Mesendoderm (in vitro differentiated cells): ENCODE measurements around the gene FGF18.
A peak's percentile ranks its signal among the peaks of the same experiment; 100 is the strongest.

Source experiments
- DNase-seq: peaks from one replicate; pipeline ENCODE4 v3.0.0; 2013
- H2AK5ac ChIP-seq: 2 replicates; pipeline ENCODE4 v1.6.1; 2013; ENCODE audit warnings: low read length, inconsistent platforms
- H2BK120ac ChIP-seq: 2 replicates; pipeline ENCODE4 v1.6.1; 2013; ENCODE audit warnings: low read depth, mild to moderate bottlenecking, low read length, moderate library complexity, mixed read lengths
- H2BK15ac ChIP-seq: replicated peaks from 2 replicates; pipeline ENCODE4 v1.6.1; 2013; ENCODE audit warnings: low read depth, mild to moderate bottlenecking, moderate library complexity
- H2BK5ac ChIP-seq: 2 replicates; pipeline ENCODE4 v1.6.1; 2013; ENCODE audit warnings: low read length, inconsistent platforms
- H3K18ac ChIP-seq: 2 replicates; pipeline ENCODE4 v1.6.1; 2013; ENCODE audit warnings: mild to moderate bottlenecking, low read length, mixed read lengths
- H3K23ac ChIP-seq: one replicate; pipeline ENCODE4 v1.6.1; 2013; ENCODE audit warnings: low read length
- H3K27ac ChIP-seq: 2 replicates; pipeline ENCODE4 v1.5.1; 2013; ENCODE audit warnings: low read depth, mild to moderate bottlenecking, inconsistent platforms, low read length, moderate library complexity
- H3K27me3 ChIP-seq: 2 replicates; pipeline ENCODE4 v1.6.1; 2013; ENCODE audit warnings: low read length, control low read depth, mild to moderate bottlenecking, inconsistent platforms; ENCODE audit not compliant: insufficient read depth, poor library complexity
- H3K36me3 ChIP-seq: 2 replicates; pipeline ENCODE4 v1.6.1; 2013; ENCODE audit warnings: low read length, inconsistent platforms; ENCODE audit not compliant: control insufficient read depth, insufficient read depth
- H3K4ac ChIP-seq: one replicate; pipeline ENCODE4 v1.6.1; 2013; ENCODE audit warnings: low read depth, mild to moderate bottlenecking, low read length, moderate library complexity
- H3K4me1 ChIP-seq: 2 replicates; pipeline ENCODE4 v1.6.1; 2013; ENCODE audit warnings: low read depth, low read length, inconsistent platforms; ENCODE audit not compliant: control insufficient read depth
- H3K4me2 ChIP-seq: 2 replicates; pipeline ENCODE4 v1.6.1; 2013; ENCODE audit warnings: low read length
- H3K4me3 ChIP-seq: 2 replicates; pipeline ENCODE4 v1.5.1; 2013; ENCODE audit warnings: mild to moderate bottlenecking, low read length
- H3K56ac ChIP-seq: one replicate; pipeline ENCODE4 v1.6.1; 2013; ENCODE audit warnings: low read length
- H3K79me1 ChIP-seq: 2 replicates; pipeline ENCODE4 v1.6.1; 2013; ENCODE audit warnings: low read length, inconsistent platforms
- H3K79me2 ChIP-seq: 2 replicates; pipeline ENCODE4 v1.6.1; 2013; ENCODE audit warnings: mild to moderate bottlenecking, low read length; ENCODE audit not compliant: control insufficient read depth, insufficient read depth
- H3K9ac ChIP-seq: 2 replicates; pipeline ENCODE4 v1.6.1; 2013; ENCODE audit warnings: low read length, inconsistent platforms
- H4K5ac ChIP-seq: one replicate; pipeline ENCODE4 v1.6.1; 2013; ENCODE audit warnings: low read length
- H4K8ac ChIP-seq: one replicate; pipeline ENCODE4 v1.6.1; 2013; ENCODE audit warnings: low read depth, mild to moderate bottlenecking, control low read depth, low read length, moderate library complexity
- WGBS: extraction: QIAGEN DNeasy Blood & Tissue Kit; methylation state at CpG from one replicate; pipeline ENCODE4 v1.1.7; 2013; ENCODE audit warnings: low lambda C conversion rate, missing lambda C conversion rate; ENCODE audit not compliant: insufficient coverage; ENCODE audit errors: extremely low coverage; 5-methylcytosine and 5-hydroxymethylcytosine counted together

FGF18 gene

GRCh38 chr5:171482434-171482730, 62.9 kb downstream of the FGF18 start:
- no peak overlapping the region for H3K56ac ChIP-seq
- no peaks in the 10 kb centered on the region for H3K27me3 ChIP-seq
- no peak overlapping the region for H2AK5ac ChIP-seq
- H3K27ac ChIP-seq, result no peak overlapping the region
- no peak overlapping the region for H3K4ac ChIP-seq
- no peak overlapping the region for H2BK5ac ChIP-seq
- H3K79me2 ChIP-seq, result no peaks in the 10 kb centered on the region
- H4K5ac ChIP-seq, result no peak overlapping the region
- no peak overlapping the region for H4K8ac ChIP-seq
- no peak overlapping the region for H3K18ac ChIP-seq
- no peaks in the 10 kb centered on the region for H3K36me3 ChIP-seq
- H3K4me3 ChIP-seq, result no peak overlapping the region
- no peak overlapping the region for H2BK120ac ChIP-seq
- H2BK15ac ChIP-seq, result no peak overlapping the region
- no peaks in the 10 kb centered on the region for H3K79me1 ChIP-seq
- DNase-seq, result no peak
- WGBS, result no CpG with 5 or more reads among the region's 4 CpGs
- no peak overlapping the region for H3K23ac ChIP-seq
- H3K9ac ChIP-seq, result no peak overlapping the region
- H3K4me1 ChIP-seq, result peaks cover 5% of the 10 kb centered on the region
- H3K4me2 ChIP-seq, result no peak overlapping the region

DNA sequence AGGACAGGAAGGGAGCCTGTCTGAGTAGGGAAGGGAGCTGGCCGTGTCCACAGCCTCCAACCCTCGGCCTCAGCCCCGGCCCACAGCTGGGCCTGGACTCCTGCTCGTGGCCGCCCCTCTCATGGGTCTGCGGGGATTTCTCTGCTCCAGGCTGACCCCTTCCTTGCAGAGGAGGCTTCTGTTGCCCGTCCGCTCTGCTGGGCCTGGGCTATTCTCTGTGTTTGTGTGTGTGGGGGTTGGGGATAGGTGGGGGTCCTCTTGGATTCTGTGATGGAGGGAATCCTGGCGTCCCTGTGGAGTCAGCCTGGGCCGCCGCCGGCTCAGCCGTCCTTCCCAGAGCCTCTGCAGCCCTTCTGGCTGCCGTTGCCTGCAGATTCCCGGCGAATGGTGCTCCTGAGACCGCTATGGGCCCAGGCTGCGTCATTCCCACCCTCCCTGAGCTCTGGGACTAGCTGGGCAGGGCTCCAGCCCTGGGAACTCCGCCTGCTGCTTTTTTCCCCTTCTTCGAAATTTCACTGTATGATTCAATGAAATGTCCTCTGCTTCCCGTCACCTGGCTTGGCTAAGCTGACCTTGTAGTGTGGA, 64.2 kb downstream of the FGF18 start:
- DNase-seq, result no peak
- peak overlapping the region; percentile 22 for H3K56ac ChIP-seq
- no peak overlapping the region for H3K18ac ChIP-seq

GRCh38 chr5:171484460-171484899, 65.0 kb downstream of the FGF18 start:
- no peak overlapping the region for H3K4me2 ChIP-seq
- H4K8ac ChIP-seq, result no peak overlapping the region
- H3K36me3 ChIP-seq, result no peaks in the 10 kb centered on the region
- no peak overlapping the region for H3K27ac ChIP-seq
- no peak overlapping the region for H3K18ac ChIP-seq
- no peaks in the 10 kb centered on the region for H3K27me3 ChIP-seq
- H3K9ac ChIP-seq, result no peak overlapping the region
- H4K5ac ChIP-seq, result no peak overlapping the region
- H2BK15ac ChIP-seq, result no peak overlapping the region
- no peak overlapping the region for H2BK120ac ChIP-seq
- no peak overlapping the region for H3K23ac ChIP-seq
- DNase-seq, result no peak
- H3K4ac ChIP-seq, result no peak overlapping the region
- no CpG with 5 or more reads among the region's 7 CpGs for WGBS
- no peaks in the 10 kb centered on the region for H3K79me1 ChIP-seq
- H3K79me2 ChIP-seq, result no peaks in the 10 kb centered on the region
- H3K4me1 ChIP-seq, result no peaks in the 10 kb centered on the region
- no peak overlapping the region for H2AK5ac ChIP-seq
- H3K56ac ChIP-seq, result no peak overlapping the region
- no peak overlapping the region for H3K4me3 ChIP-seq
- no peak overlapping the region for H2BK5ac ChIP-seq

More for the DNA sequence above, 64.2 kb downstream of the FGF18 start:
- no peak overlapping the region for H3K4ac ChIP-seq
- H3K23ac ChIP-seq, result no peak overlapping the region
- H3K4me1 ChIP-seq, result peaks cover 5% of the 10 kb centered on the region
- no peaks in the 10 kb centered on the region for H3K36me3 ChIP-seq
- no peak overlapping the region for H4K8ac ChIP-seq
- H3K79me2 ChIP-seq, result no peaks in the 10 kb centered on the region
- H3K9ac ChIP-seq, result no peak overlapping the region
- H2BK5ac ChIP-seq, result no peak overlapping the region
- no peak overlapping the region for H2AK5ac ChIP-seq
- H2BK15ac ChIP-seq, result no peak overlapping the region
- H3K4me2 ChIP-seq, result no peak overlapping the region
- H3K27me3 ChIP-seq, result no peaks in the 10 kb centered on the region
- no CpG with 5 or more reads among the region's 21 CpGs for WGBS
- H4K5ac ChIP-seq, result no peak overlapping the region
- no peak overlapping the region for H3K4me3 ChIP-seq
- H3K27ac ChIP-seq, result no peak overlapping the region
- no peak overlapping the region for H2BK120ac ChIP-seq
- no peaks in the 10 kb centered on the region for H3K79me1 ChIP-seq

GRCh38 chr5:171485668-171486067, 66.2 kb downstream of the FGF18 start:
- no peak overlapping the region for H3K4ac ChIP-seq
- H3K27me3 ChIP-seq, result no peaks in the 10 kb centered on the region
- H4K5ac ChIP-seq, result no peak overlapping the region
- H3K27ac ChIP-seq, result no peak overlapping the region
- DNase-seq, result no peak
- no peak overlapping the region for H2AK5ac ChIP-seq
- no CpG with 5 or more reads among the region's 4 CpGs for WGBS
- no peak overlapping the region for H3K23ac ChIP-seq
- no peak overlapping the region for H3K18ac ChIP-seq
- H3K4me2 ChIP-seq, result no peak overlapping the region
- no peak overlapping the region for H3K56ac ChIP-seq
- H2BK5ac ChIP-seq, result no peak overlapping the region
- no peaks in the 10 kb centered on the region for H3K36me3 ChIP-seq
- no peak overlapping the region for H2BK120ac ChIP-seq
- no peak overlapping the region for H2BK15ac ChIP-seq
- no peak overlapping the region for H4K8ac ChIP-seq
- H3K79me1 ChIP-seq, result no peaks in the 10 kb centered on the region
- H3K79me2 ChIP-seq, result no peaks in the 10 kb centered on the region
- H3K4me1 ChIP-seq, result no peaks in the 10 kb centered on the region
- H3K4me3 ChIP-seq, result no peak overlapping the region
- H3K9ac ChIP-seq, result no peak overlapping the region

GRCh38 chr5:171486613-171487012, 67.2 kb downstream of the FGF18 start:
- Histone ChIP-seq H2AK5ac (no peak overlapping the region), H2BK120ac (no peak overlapping the region), H3K4me3 (no peak overlapping the region), H3K23ac (no peak overlapping the region), H3K79me2 (no peaks in the 10 kb centered on the region), H2BK15ac (no peak overlapping the region), H3K4ac (no peak overlapping the region), H3K27me3 (no peaks in the 10 kb centered on the region), H3K27ac (no peak overlapping the region), H3K18ac (no peak overlapping the region), H3K36me3 (no peaks in the 10 kb centered on the region), H3K56ac (no peak overlapping the region), H3K4me1 (no peaks in the 10 kb centered on the region), H3K4me2 (no peak overlapping the region), H3K9ac (no peak overlapping the region), H3K79me1 (no peaks in the 10 kb centered on the region), H4K8ac (no peak overlapping the region), H4K5ac (no peak overlapping the region), H2BK5ac (no peak overlapping the region)
- DNase-seq, result no peak
- no CpG with 5 or more reads among the region's 4 CpGs for WGBS

- H3K36me3 ChIP-seq, result no peaks in the 10 kb centered on the region
- H3K79me1 ChIP-seq, result no peaks in the 10 kb centered on the region
- H3K27me3 ChIP-seq, result no peaks in the 10 kb centered on the region
- no peaks in the 10 kb centered on the region for H3K79me2 ChIP-seq
- no peak overlapping the region for H3K56ac ChIP-seq
- no peak overlapping the region for H2BK5ac ChIP-seq
- no peak overlapping the region for H3K4me3 ChIP-seq
- no peak overlapping the region for H4K8ac ChIP-seq
- WGBS, result no CpG with 5 or more reads among the region's 13 CpGs
- no peak overlapping the region for H3K4me2 ChIP-seq
- H3K4ac ChIP-seq, result no peak overlapping the region
- H2BK120ac ChIP-seq, result no peak overlapping the region
- DNase-seq, result no peak
- H2AK5ac ChIP-seq, result no peak overlapping the region
- no peak overlapping the region for H3K27ac ChIP-seq
- no peak overlapping the region for H3K23ac ChIP-seq
- H3K4me1 ChIP-seq, result peaks cover under 1% of the 10 kb centered on the region
- H4K5ac ChIP-seq, result no peak overlapping the region
- H3K9ac ChIP-seq, result no peak overlapping the region
- H3K18ac ChIP-seq, result no peak overlapping the region
- H2BK15ac ChIP-seq, result no peak overlapping the region
Observed at GRCh38 chr5:171488876-171489275, 69.4 kb downstream of the FGF18 start.
